Effector CD8-positive, alpha-beta T cell (primary cell): ENCODE data around the gene PGF.

ENCODE experiments used
- DNase-seq: peaks from one replicate; lab custom pipeline; 2025; lab: John Stamatoyannopoulos, UW

The PGF gene

DNA sequence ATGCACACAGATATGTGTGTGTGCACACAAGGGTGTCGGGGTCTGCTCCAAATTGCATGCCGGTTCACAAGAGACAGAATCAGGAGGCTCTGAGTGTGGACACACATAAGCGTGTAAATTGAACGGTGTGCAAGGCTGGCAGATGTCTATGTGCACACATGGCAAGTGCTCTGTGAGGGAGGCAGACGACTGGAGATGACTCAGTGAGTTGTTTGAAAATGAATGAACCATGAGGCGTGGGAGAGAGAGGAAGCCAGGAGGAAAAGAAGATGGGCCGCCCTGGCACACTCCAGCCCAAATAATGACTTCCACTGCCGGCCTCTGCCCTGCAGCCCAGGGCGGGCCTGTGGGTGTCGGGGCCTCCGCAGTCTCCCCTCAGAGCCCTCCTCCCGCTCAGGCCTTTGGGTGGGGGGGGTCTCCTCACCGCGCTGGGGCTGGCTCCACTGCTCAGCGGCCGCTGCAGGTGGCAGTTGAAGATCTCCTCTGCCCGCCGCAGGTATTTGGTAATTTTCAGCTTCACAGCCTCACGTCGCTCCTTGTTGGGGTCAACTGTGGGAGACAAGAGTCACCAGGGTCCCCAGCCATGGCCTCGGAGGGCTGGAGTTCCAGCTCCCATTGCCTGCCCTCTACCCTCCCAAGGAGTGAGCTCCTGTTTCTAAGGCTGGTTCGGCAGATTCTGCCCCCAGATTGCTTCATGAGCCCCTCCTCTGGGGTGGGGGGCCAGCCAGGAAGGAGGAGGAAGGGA is 35.8 kb downstream of the PGF start:
- DNase-seq = no peak

DNA sequence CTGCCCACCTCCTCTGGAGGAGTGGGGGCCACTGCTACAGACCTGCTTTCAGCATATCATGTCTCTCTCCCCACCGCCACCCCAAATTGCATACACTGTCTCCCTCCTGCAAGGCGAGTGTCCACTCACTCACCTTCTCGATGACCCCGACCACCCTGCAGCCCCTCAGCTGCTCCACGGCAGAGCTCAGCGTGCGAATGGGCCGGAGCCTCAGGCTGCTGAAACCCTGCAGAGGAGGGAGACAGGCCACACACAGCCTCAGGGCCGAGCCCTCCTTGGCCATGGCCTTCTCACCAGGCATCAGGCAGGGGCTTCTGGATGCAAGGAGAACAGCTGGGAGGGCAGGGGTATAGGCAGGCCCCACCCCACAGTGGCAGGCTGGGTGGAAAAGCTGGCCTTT is 37.0 kb downstream of the PGF start:
- DNase-seq = no peak

DNA sequence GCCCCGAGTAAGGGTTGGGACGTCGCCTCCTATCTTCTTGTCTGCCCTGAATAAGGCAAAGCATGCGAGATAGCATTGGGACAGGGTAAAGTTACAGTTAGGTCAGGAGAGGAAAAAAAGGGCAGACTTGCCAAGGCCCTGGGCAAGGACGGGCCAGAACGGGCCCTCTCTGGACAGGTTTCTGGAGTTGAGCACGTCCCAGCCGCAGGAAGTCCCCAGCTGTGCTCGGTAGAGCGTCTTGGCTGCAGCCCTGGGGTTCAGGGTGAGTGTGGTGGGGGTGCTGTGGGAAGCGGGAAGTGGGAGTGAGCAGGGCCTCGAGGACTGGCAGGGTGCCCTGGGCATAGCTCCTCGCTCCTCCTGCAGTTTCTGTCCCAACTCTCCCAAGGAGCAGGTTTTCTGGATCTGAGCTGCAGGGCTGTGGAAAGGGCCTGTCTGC is 37.7 kb downstream of the PGF start:
- DNase-seq = no peak

DNA sequence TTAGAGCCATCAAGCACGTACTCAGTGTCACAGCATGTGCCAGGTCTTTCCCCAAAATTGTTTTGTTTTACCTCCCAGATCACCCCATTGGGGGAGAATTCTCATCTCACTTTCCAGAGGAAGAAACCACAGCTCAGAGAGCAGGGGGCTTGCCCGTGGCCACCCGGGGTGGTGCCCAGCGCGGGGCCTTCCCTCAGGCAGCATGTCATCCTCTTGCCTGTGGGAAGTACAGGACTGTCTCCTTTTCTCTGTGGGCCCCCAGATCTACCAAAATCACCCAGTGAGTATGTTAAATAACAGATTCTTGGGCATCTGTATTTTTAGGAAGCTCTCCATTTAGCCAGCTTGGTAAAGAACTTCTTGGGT is 38.2 kb downstream of the PGF start:
- DNase-seq = no peak

DNA sequence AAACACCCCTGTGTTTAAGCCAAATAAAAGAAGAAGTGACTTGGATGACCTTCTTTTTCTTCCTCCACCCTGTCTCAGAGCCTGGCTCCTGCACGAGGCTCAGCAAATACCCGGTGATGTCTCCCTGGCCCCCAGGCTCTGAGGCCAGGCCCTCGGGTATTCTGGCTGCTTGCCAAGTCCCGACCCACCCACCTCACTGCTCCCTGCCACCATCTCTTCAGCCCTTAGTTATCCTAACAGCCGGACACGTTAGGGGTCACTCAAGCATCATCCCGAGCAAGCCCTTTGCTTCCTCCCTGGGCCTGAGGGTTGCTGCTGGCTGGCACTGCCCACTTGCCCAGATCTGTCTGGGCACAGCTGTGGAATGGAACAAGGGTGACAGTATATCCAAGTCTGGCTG is 39.6 kb downstream of the PGF start:
- DNase-seq = no peak

DNA sequence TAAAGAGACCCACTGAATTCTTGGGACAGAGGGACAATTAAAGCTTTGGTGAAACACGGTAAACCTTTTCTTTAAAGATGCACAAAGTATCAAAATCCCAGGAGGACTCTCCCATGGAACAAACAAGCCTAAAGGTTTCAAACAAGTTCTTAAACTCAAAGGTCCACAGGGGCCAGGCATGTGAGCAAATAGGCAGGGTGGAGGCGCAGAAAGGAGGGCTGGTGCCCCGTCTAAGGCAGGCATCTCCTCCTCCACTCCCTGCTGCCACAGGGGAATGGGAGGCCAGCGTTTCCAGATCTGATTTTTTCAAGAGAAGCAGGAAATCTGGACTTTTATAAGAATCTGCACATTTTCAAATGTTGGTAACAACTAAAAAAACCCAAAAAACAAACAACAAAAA is 40.0 kb downstream of the PGF start:
- DNase-seq = no peak

DNA sequence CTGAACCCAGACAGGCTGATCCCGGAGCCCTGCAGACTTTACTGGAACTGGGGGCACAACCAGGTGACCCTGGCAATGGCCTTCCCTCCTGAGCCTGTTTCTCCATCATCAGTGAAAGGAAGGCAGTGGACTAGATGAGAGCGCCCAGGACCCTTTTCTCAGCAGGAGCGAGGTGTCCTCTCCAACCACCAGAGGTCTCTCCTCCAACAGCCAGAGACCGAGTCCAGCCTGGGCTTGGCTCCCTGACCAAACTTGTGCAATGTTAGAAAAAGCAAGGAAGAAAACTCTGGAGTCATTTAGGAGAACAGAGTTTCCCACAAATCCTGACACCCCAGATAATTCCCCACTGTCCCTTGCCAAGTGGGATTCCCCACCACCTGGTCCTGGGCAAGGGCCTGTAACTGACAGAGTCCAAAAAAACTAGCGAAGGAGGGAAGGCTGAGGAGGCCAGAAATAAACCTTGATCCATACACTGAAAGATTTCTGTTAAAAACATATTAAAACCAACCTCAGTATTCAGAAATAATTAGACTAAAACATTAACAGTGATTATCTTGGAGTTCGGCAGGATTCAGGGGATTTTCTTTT is 41.3 kb downstream of the PGF start:
- DNase-seq = no peak

DNA sequence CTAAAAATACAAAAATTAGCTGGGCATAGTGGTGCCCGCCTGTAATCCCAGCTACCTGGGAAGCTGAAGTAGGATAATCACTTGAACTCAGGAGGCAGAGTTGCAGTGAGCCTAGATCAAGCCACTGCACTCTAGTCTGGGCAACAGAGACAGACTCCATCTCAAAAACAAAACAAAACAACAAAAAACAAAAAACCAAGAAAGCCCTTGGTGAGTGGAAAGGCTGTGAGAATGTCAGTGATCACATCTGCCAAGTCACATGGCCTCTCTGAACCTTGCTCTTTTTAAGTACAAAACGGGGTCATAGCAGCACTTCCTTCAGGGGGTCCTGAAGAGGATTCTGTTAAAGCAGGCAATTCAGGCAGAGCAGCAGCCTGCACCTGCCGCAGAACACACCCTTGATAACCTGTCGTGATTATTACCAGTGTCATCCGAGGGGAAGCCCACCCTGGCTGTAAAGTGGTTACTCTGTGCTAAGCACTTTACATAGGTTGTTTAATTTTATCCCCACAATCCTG is 41.9 kb downstream of the PGF start:
- DNase-seq = no peak

DNA sequence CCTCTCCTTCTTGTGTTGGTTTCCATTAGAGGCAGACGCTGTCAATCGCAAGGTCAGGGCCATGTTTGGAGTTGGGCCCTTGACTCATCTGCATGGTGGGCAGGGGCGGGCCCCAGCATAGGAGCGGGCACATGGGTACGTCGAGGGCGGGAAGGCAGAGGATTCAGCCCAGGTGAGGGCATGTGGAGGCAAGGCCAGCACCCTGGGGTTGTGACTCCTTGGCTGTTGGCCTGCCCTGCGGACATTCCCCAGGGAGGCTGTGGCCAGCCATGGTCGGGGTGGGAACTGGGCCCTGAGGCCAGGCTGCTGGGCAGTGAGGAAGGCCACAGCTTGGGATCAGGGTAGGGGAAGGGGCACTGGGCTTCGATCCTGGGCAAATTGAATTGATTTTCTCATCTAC is 42.6 kb downstream of the PGF start:
- no peak for DNase-seq

DNA sequence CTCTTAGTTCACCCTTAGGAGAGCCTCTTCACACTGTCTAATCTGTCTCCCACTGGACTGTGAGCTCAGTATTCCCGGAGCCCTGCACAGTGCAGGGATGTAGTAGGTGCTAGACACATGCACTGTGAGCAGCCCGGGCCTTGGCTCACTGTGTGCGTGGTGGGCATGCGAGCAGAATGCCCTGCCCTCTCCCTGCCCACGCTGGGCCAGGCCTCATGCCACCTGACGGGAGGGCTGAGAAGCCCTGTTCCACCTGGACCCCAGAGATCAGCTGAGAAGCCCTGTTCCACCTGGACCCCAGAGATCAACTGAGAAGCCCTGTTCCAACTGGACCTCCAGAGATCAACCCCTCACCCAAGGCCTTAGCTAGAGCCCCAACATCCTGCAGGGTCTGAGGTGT is 43.3 kb downstream of the PGF start:
- DNase-seq = no peak

DNA sequence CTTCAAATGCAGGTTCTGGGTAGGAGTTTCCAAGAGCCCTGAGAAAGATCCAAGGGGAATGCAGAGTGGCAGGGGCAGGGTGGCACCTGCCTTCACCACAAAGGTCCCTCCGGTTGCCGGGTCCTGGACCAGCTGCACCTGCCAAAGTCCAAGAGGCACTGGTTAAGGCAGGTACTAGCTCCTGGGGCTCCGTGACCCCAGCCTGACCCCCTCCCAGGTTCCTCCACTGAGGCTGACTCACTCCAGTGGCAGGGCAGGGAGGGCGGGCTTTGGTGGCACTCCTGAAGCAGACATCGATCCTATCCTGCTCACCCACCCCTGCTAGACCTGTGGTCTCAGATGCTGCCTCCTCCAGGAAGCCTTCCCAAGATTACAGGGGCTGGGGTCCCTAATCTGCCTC is 43.7 kb downstream of the PGF start:
- DNase-seq = no peak

DNA sequence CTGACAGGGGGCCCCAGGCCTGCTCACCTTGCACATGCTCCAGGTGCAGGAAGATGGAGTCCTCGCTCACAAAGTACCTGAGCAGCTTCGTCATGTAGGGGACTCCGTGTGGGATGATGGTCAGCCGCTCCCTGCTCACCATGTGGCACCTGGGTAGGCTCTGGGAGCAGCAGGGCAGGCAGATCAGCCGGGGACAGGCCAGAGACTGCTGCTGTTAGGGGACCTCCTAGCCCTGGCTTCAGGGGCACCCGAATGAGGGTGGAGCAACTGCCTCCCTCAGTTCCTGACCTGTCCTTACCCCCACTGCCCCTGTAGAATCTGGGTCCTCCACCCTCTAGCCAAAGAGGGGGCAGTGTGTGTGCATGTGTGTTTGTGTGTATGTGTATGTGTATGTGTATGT is 44.2 kb downstream of the PGF start:
- no peak for DNase-seq

DNA sequence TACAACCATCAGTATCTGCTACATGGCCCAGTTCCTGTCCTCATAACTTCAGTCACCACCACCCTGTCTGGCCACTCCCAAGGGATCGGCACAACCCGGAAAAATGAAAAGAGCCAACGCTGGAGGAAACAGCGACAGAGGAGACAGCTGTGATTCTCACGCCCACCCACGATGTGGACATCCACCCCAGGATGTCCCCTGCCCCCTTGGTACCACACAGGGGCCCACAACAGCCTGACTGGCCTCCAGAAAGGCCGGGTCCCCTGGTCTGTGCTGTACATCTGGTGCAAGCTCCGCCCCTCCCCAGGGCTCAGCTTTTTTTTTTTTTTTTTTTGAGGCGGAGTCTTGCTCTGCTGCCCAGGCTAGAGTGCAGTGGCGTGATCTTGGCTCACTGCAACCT is 44.8 kb downstream of the PGF start:
- DNase-seq = no peak

DNA sequence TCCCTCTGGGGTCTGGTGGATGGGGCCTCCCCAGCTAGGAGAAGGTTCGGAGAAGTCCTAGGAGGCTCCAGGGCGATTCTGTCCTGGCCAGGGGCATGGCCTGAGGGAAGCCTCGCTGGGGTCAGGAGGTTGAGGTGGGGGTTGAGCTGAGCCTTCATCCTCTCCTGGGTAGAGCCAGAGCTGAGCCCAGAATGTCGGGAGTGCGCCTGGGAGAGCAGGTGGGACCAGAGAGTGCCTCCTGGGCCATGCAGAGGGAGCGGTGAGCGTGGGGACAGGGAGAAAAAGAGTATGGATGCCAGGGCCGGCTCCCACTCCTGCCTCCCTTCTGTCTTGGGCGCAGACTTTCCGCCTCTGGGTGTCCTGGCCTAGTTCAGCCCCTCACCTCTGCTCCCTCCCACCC is 45.5 kb downstream of the PGF start:
- no peak for DNase-seq

DNA sequence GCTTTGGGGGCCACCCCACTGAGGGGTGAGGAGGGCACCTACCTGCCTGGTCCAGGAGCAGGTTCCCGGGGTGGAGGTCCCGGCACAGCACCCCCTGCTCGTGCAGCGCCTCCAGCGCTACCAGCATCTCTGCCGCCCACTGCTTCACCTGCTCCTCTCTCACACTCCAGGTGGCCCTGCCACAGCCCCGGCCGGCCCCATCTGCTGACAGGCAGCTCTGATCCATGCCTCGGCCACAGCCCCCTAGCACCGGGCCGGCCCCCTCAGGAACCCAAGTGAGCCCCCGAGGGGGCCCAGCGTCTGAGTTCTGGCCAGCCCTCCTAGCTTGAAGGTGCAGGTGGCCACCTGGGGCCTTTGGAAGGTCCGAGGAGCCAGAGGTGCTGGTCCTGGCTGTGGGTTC is 45.9 kb downstream of the PGF start:
- no peak for DNase-seq

DNA sequence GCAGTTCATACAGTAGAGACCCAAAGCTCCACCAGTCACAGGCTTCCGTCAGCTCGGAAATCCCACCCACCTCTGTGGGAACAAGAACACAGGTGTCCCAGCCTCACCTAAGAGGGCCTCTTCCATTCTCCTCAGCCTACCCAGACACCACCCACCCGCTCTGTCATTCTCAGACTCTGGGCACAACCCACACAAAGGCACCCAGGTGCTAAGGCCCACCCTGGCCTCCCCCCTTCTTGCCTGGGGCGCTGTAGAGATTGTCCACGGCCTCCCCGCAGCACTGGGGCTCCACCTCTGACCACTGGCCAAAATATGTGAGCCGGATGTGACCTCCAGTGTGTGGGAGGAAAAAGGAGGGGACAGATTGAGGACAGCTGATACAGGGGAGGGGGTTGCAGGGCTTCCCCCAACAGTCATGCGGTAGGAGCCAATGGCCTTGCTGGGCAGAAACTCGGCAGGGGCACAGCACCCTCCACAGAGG is 46.5 kb downstream of the PGF start:
- no peak for DNase-seq

DNA sequence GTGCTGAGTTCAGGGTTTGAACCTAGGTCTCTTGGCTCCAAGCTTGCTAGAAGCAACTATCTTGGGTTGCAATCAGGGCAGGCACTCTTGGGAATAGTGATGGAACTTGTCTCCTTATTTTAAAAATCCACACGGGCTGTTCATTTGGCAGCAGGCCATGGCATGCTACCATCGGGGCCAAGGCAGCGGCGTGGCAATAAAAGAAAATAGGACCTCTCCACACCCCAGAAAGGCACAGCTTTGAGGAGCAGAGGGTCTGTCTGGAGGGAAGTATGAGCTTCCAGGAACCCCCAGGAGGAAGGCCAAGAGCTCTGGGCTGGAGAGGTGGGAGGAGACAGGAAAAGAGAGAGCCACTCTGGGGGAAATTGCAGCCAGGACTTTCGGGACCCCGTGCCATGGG is 47.7 kb downstream of the PGF start:
- DNase-seq = no peak

DNA sequence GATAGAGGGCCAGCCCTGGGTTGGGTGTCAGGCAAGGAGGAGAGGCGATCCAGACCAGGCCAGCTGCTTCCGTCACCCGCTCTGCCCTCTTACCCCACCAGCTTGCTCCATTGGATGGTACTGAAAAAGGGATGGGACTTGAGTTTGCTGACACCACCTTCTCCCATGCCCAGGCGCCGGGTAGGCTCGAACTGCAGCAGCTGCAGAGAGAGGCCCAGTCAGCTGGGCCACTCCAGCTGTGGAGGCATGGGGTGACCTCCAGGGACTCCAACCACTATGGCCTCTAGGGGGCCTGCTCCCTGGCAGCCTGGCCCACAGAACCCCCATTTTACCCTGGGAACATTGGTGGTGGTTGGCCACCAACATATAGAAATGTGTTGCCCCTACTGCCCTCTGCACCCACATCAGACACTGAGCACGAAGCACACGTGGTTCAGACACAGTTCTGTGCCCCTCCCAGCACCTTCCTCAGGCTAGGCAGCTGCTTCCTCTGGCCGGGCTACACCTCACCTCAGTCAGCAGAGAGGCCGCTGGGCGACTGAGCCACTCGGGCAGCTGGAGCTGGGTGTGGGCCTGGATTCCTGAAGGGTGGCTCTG is 48.4 kb downstream of the PGF start:
- no peak for DNase-seq

DNA sequence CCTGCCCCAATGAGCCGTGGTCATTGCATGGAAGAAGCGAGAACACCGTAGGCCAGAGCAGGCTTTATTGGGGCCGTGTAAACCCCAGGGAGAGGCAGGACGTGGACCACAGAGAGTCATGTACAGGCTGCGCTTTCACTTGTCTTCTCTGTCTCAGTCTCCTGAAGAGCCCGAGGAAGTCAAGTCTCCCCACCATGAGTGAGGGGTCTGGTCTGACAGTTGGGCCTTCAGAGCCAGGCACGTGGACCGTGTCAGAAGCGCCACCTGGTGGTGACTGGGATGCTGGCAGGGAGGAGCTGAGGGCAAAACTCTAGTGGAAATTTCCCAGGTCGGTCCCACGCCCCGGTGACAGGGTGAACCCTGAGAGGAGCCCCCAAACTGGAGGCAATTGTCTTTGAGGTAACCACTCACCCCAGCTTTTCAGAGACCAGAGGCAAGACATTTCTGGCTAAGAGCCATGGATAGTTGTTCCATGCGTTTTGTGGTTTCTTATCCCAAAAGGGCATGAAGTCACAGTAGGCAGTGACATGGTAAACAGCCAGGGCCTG is 49.7 kb downstream of the PGF start:
- peak; percentile 75 for DNase-seq

DNA sequence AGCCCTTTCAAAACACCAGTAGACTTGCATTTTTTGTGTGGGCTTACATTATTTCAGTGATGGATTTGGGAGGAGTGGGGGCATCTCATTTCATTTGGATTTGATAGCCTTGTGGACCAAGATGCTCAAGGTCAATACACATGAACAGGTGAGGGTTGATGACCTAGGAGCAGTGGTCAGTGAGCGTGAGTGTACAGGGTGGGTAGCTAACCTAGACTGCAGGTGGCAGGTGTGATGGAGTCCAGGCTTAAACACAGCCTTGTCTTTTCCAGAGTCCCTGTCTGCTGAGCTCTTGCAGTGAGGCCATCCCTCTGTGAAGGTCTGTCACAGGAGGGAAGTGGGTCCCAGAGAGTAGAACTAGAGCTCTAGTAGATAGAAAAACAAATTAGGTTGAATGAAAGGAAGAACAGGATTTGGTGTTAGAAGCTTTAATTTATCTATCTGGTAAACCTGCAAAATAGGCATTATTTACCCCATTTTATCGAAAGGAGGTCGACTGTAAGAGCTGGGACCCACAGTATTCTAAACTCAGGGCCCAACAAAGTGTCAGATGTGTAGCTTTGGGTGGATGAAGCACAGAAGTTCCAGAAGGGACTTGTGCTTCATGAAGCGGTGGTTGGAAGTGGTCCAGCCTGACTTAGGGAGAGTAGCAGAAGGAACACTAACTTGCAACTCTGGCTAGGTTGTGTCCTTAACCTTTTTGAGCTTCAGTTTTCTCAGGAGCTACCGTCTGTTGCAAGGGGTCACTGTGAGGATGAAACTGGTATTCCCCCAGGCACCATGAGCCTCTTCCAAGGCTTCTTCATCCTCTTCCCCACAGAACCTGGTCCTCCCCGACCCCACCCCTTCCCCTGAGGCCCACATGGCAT is 50.5 kb downstream of the PGF start:
- no peak for DNase-seq

DNA sequence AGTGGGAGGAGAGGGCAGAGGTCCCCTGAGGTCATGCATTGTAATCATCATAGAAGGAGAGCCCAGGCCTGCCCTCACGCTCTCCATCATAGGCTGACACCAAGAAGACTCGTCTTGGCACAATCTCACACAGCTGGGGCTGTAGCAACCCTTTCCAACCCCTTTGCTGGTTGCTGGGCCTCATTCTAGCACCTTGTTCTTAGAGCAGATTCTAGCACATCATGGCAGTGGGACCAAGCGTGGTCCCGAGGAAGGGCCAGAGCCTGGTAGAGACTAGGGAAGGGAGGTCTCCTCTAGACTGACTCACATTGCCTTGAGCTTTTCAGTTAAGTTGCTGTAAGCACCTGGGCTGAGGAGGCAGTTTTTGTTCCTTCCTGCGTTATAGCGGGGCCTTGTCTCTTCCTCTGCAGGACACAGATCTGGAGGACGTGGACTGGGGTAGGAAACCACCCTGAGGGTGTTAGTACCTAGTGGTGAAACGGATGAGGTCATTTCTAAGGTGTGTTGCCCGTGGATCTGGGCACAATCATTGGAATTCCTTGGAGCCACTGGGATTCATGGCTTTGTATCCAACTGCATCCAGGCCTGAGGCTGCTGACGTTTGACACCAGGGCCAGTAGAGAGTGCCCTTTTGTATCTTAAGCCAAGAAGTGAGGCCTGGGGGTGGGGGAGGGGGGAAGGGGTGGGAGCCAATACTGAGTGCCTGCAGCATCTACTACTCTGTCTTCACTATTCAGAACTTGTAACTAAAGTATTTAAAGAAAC is 52.3 kb downstream of the PGF start:
- DNase-seq = no peak
